Gastrocnemius medialis (tissue), 4 donors: ENCODE data around the gene MTARC1. TPM values are rescaled to one million over a fixed set of nuclear protein-coding genes. Genes with fewer than 3 reads are reported as not detected.

ENCODE experiments used
- ATAC-seq, 2 donors: fragments of 150-250 bp; one replicate each; pipeline ENCODE4 v1.9.1; 2016
- DNase-seq, 2 donors: peaks; one replicate each; pipeline ENCODE4 v3.0.0-alpha.2; 2019
- H3K27ac ChIP-seq, 4 donors: fragments of 200-600 bp; sonication (generic); 1 replicate in 1 of 4; 2 replicates in 3 of 4; pipeline ENCODE4 v1.5.1; 2016 to 2018; ENCODE audit warnings: mild to moderate bottlenecking in 2 of 4, moderate library complexity in 1 of 4
- H3K27me3 ChIP-seq, 3 donors: fragments of 200-600 bp; sonication (generic) in 2 of 3; 1 replicate in 1 of 3; 2 replicates in 2 of 3; pipeline versions ENCODE4 v1.5.1 to v1.6.0; 2016 to 2019; ENCODE audit warnings: mild to moderate bottlenecking in 1 of 3, moderate library complexity in 1 of 3
- H3K36me3 ChIP-seq, 2 donors: fragments of 200-600 bp; sonication (generic) in 1 of 2; one replicate each; pipeline ENCODE4 v1.5.1; 2017 to 2018
- H3K4me1 ChIP-seq, 2 donors: fragments of 200-600 bp; sonication (generic) in 1 of 2; one replicate each; pipeline ENCODE4 v1.5.1; 2016 to 2017; ENCODE audit warnings: mild to moderate bottlenecking in 2 of 2
- H3K4me3 ChIP-seq, 4 donors: fragments of 200-600 bp; sonication (generic) in 3 of 4; 1 replicate in 1 of 4; 2 replicates in 3 of 4; pipeline ENCODE4 v1.5.1; 2016 to 2019; ENCODE audit warnings: mild to moderate bottlenecking in 2 of 4
- H3K9me3 ChIP-seq, 3 donors: fragments of 200-600 bp; sonication (generic) in 2 of 3; 1 replicate in 1 of 3; 2 replicates in 2 of 3; pipeline ENCODE4 v1.5.1; 2016 to 2019
- CTCF ChIP-seq, 5 experiments: fragments of 450-650 bp in 3 of 5; fragments of 200-600 bp in 2 of 5; sonication (generic) in 2 of 5; IDR thresholded peaks in 4 of 5; conservative IDR thresholded peaks in 1 of 5; 1 replicate in 4 of 5; 2 replicates in 1 of 5; pipeline ENCODE4 v1.5.1; 2016 to 2019; ENCODE audit warnings: antibody characterized with exemption in 5 of 5, mild to moderate bottlenecking in 3 of 5, moderate library complexity in 3 of 5
- POLR2A ChIP-seq, 2 donors: fragments of 450-650 bp; IDR thresholded peaks; one replicate each; pipeline ENCODE4 v1.6.1; 2017; ENCODE audit warnings: antibody characterized with exemption in 2 of 2, mild to moderate bottlenecking in 2 of 2, moderate library complexity in 2 of 2
- in situ Hi-C, 4 donors: fragments of 200-750 bp; cut with MboI; loops; one replicate each; pipeline versions ENCODE4 v1.15.0 to v1.8.0; 2017; ENCODE audit warnings: low sequenced_read_pairs in 4 of 4
- intact Hi-C: fragments of 100-400 bp; cut with DNase I; formaldehyde crosslinking; loops from one replicate; pipeline ENCODE4 v1.15.1; 2023; ENCODE audit warnings: low total_unique reads
- total RNA-seq, 4 donors: library from RNA; depleted of rRNA; stranded (reverse); fragments of >200 nt; gene quantifications; one replicate each; pipeline versions ENCODE4 v1.1.0 to v1.2.3, GENCODE V29; 2016

MTARC1 gene
- total RNA-seq, 4 donors from 2014 or later, result 1.2 to 2.9 (median 1.3) TPM

- Histone ChIP-seq H3K9me3 (no peaks in the 10 kb centered on the region), H3K4me3 (no peak overlapping the region), H3K36me3 (no peaks in the 10 kb centered on the region), H3K27me3 (no peaks in the 10 kb centered on the region), H3K4me1 (peaks cover 26 to 36% of the 10 kb centered on the region in 2 donors), H3K27ac (peak overlapping the region in 1 of 4 donors; percentile 83)
- intact Hi-C loops, result no loop called here
- TF ChIP-seq CTCF (IDR thresholded peaks at IDR 0.05 in 4 of 5, conservative IDR thresholded peaks at IDR 0.05 in 1 of 5) (no peak), POLR2A (IDR thresholded peaks at IDR 0.05) (no peak)
- no peak for DNase-seq
- in situ Hi-C loops, result loop anchor here in 1 of 4 donors (25.0 kb wide), 1 partner anchor 460 kb away; no protein-coding TSS in a partner anchor
- ATAC-seq, result no peak
Observed at GRCh38 chr1:220746851-220747250, 39.9 kb upstream of the MTARC1 start.

GRCh38 chr1:220747437-220748088 lies 39.1 kb upstream of the MTARC1 start:
- no peak for TF ChIP-seq POLR2A (IDR thresholded peaks at IDR 0.05)
- no peak for TF ChIP-seq CTCF (IDR thresholded peaks at IDR 0.05 in 4 of 5, conservative IDR thresholded peaks at IDR 0.05 in 1 of 5)
- Histone ChIP-seq H3K9me3 (no peaks in the 10 kb centered on the region), H3K4me1 (peaks cover 31 to 41% of the 10 kb centered on the region in 2 donors), H3K36me3 (no peaks in the 10 kb centered on the region), H3K27me3 (no peaks in the 10 kb centered on the region), H3K27ac (peak overlapping the region; percentile 83 to 93 (median 84)), H3K4me3 (peak overlapping the region; percentile 71 to 93 (median 77))
- DNase-seq (no peak), ATAC-seq (no peak)
- intact Hi-C loops, result no loop called here
- in situ Hi-C loops, result loop anchor here in 1 of 4 donors (25.0 kb wide), 1 partner anchor 460 kb away; no protein-coding TSS in a partner anchor

GRCh38 chr1:220748089-220748934 lies 38.4 kb upstream of the MTARC1 start, which contains the start of gene MTARC2:
MTARC2 (plus strand) TSS chr1:220748322; CDS start chr1:220748532, 210 bp downstream.
- peak in 1 of 5 experiments; percentile 15 for TF ChIP-seq CTCF (IDR thresholded peaks at IDR 0.05 in 4 of 5, conservative IDR thresholded peaks at IDR 0.05 in 1 of 5)
- peak; percentile 72 to 85 for TF ChIP-seq POLR2A (IDR thresholded peaks at IDR 0.05)
- H3K27me3 ChIP-seq, result no peaks in the 10 kb centered on the region
- H3K4me1 ChIP-seq, result peaks cover 34 to 44% of the 10 kb centered on the region in 2 donors
- intact Hi-C loops (no loop called here), in situ Hi-C loops (loop anchor here in 1 of 4 donors (25.0 kb wide), 1 partner anchor 461 kb away; no protein-coding TSS in a partner anchor)
- ATAC-seq (peak; percentile 89 to 92), DNase-seq (peak; percentile 73 to 84)
- no peaks in the 10 kb centered on the region for H3K9me3 ChIP-seq
- H3K27ac ChIP-seq, result peak within 1 kb of the TSS; percentile 83 to 93 (median 84)
- peak within 1 kb of the TSS; percentile 71 to 93 (median 77) for H3K4me3 ChIP-seq
- no peaks in the 10 kb centered on the region for H3K36me3 ChIP-seq

- Histone ChIP-seq H3K36me3 (no peaks in the 10 kb centered on the region), H3K27me3 (no peaks in the 10 kb centered on the region), H3K4me1 (peaks cover 40 to 48% of the 10 kb centered on the region in 2 donors), H3K4me3 (peak overlapping the region; percentile 71 to 93 (median 77)), H3K9me3 (no peaks in the 10 kb centered on the region), H3K27ac (peak overlapping the region; percentile 83 to 93 (median 84))
- DNase-seq, result no peak
- intact Hi-C loops (no loop called here), in situ Hi-C loops (loop anchor here in 1 of 4 donors (25.0 kb wide), 1 partner anchor 462 kb away; no protein-coding TSS in a partner anchor)
- ATAC-seq, result no peak
- TF ChIP-seq POLR2A (IDR thresholded peaks at IDR 0.05) (no peak), CTCF (IDR thresholded peaks at IDR 0.05 in 4 of 5, conservative IDR thresholded peaks at IDR 0.05 in 1 of 5) (no peak)
Observed at GRCh38 chr1:220748936-220749335, 37.8 kb upstream of the MTARC1 start.
